ENCODE data around the gene PHF23.
A peak's percentile ranks its signal among the peaks of the same experiment; 100 is the strongest.

Gene PHF23

GRCh38 chr17:7239091-7240027, at the start of gene PHF23:
TSS of gene PHF23 (minus strand) at chr17:7239457. CDS start at chr17:7239279, 178 bp downstream.
- peak; percentile 97 for DNase-seq (ENCODE audit: low read depth)

GRCh38 chr17:7285679-7286078, 46.4 kb upstream of the PHF23 start:
- DNase-seq (ENCODE audit: low read depth): no peak

GRCh38 chr17:7284911-7285310, 45.7 kb upstream of the PHF23 start:
- DNase-seq (ENCODE audit: low read depth): no peak

- no peak for DNase-seq (ENCODE audit: low read depth)
Measured at GRCh38 chr17:7283471-7284216, 44.4 kb upstream of the PHF23 start.

GRCh38 chr17:7282752-7283321, 43.6 kb upstream of the PHF23 start:
- DNase-seq (ENCODE audit: low read depth): no peak

GRCh38 chr17:7281953-7282751, 42.9 kb upstream of the PHF23 start:
- DNase-seq (ENCODE audit: low read depth): no peak

- peak; percentile 72 for DNase-seq (ENCODE audit: low read depth)
Measured at GRCh38 chr17:7281074-7281952, 42.1 kb upstream of the PHF23 start, which contains the start of gene SLC2A4. TSS of gene SLC2A4 (plus strand) at chr17:7281718. CDS start at chr17:7281935, 217 bp downstream.

GRCh38 chr17:7280519-7281073, 41.3 kb upstream of the PHF23 start:
- DNase-seq (ENCODE audit: low read depth): no peak

GRCh38 chr17:7279448-7279847, 40.2 kb upstream of the PHF23 start:
- DNase-seq (ENCODE audit: low read depth): no peak

GRCh38 chr17:7266784-7267183, 27.5 kb upstream of the PHF23 start:
- DNase-seq (ENCODE audit: low read depth): no peak

GRCh38 chr17:7263801-7264078, 24.5 kb upstream of the PHF23 start:
- no peak for DNase-seq (ENCODE audit: low read depth)

- no peak for DNase-seq (ENCODE audit: low read depth)
Measured at GRCh38 chr17:7262935-7263800, 23.9 kb upstream of the PHF23 start.

- no peak for DNase-seq (ENCODE audit: low read depth)
Measured at GRCh38 chr17:7262192-7262934, 23.1 kb upstream of the PHF23 start, which contains the start of gene CLDN7. TSS of gene CLDN7 (minus strand) at chr17:7262478. CDS start at chr17:7262043, 435 bp downstream.

GRCh38 chr17:7261379-7262191, 22.3 kb upstream of the PHF23 start:
- no peak for DNase-seq (ENCODE audit: low read depth)

GRCh38 chr17:7260651-7261378, 21.6 kb upstream of the PHF23 start:
- DNase-seq (ENCODE audit: low read depth): no peak

- DNase-seq (ENCODE audit: low read depth): no peak
Measured at GRCh38 chr17:7260151-7260550, 20.9 kb upstream of the PHF23 start.

- no peak for DNase-seq (ENCODE audit: low read depth)
Measured at GRCh38 chr17:7259555-7259889, 20.3 kb upstream of the PHF23 start.
